HG03025 (cell line): ENCODE data around the gene ATG13.

Experiments used
- ATAC-seq: cut with Tn5 transposase; IDR thresholded peaks from one replicate; pipeline ENCODE4 v1.9.1; 2021; ENCODE audit warnings: mild to moderate bottlenecking, moderate library complexity; ENCODE audit not compliant: unreplicated experiment, low FRiP score

ATG13 gene

GRCh38 chr11:46719543-46720218 is 102.3 kb downstream of the ATG13 start:
- no peak for ATAC-seq

GRCh38 chr11:46721286-46721685 is 103.9 kb downstream of the ATG13 start:
- no peak for ATAC-seq

GRCh38 chr11:46722566-46723358 is 105.4 kb downstream of the ATG13 start:
- no peak for ATAC-seq

GRCh38 chr11:46723359-46723680 is 106.0 kb downstream of the ATG13 start:
- ATAC-seq = no peak

GRCh38 chr11:46724088-46724487 is 106.7 kb downstream of the ATG13 start:
- ATAC-seq = no peak
